Lung (tissue), 12 donors: ENCODE results near the gene BRD4. TPM values are rescaled to one million over a fixed set of nuclear protein-coding genes. Genes with fewer than 3 reads are reported as not detected.
A peak's percentile ranks its signal among the peaks of the same experiment; 100 is the strongest.

Experiments
- ATAC-seq: fragments of 200-7000 bp; cut with Tn5 transposase; one replicate; pipeline ENCODE4 v1.9.1; 2020; ENCODE audit warnings: moderate number of reproducible peaks; ENCODE audit not compliant: insufficient read depth, low FRiP score
- DNase-seq, 3 donors: peaks; one replicate each; pipeline ENCODE4 v3.0.0-alpha.2; 2013 to 2017
- H3K27ac ChIP-seq, 2 donors: one replicate each; pipeline ENCODE4 v1.5.1; 2013; ENCODE audit warnings: mild to moderate bottlenecking in 2 of 2, moderate library complexity in 2 of 2, control low read depth in 1 of 2, inconsistent platforms in 1 of 2, low read depth in 1 of 2, low read length in 1 of 2
- H3K27me3 ChIP-seq, 3 donors: one replicate each; pipeline ENCODE4 v1.5.1; 2013; ENCODE audit warnings: low read length in 2 of 3; ENCODE audit not compliant: control insufficient read depth in 3 of 3, insufficient read depth in 3 of 3
- H3K36me3 ChIP-seq, 4 donors: one replicate each; pipeline ENCODE4 v1.5.1; 2013; ENCODE audit warnings: low read length in 4 of 4, mild to moderate bottlenecking in 1 of 4, moderate library complexity in 1 of 4; ENCODE audit not compliant: control insufficient read depth in 4 of 4, insufficient read depth in 4 of 4
- H3K4me1 ChIP-seq, 5 donors: one replicate each; pipeline ENCODE4 v1.5.1; 2013; ENCODE audit warnings: low read length in 5 of 5, mild to moderate bottlenecking in 2 of 5, moderate library complexity in 1 of 5; ENCODE audit not compliant: control insufficient read depth in 5 of 5, insufficient read depth in 5 of 5
- H3K4me3 ChIP-seq: one replicate; pipeline ENCODE4 v1.5.1; 2013; ENCODE audit warnings: mild to moderate bottlenecking, control low read depth, moderate library complexity
- H3K9ac ChIP-seq, 2 donors: one replicate each; pipeline ENCODE4 v1.5.1; 2013; ENCODE audit warnings: low read length in 2 of 2, control low read depth in 1 of 2; ENCODE audit not compliant: insufficient read depth in 1 of 2
- H3K9me3 ChIP-seq, 4 donors: one replicate each; pipeline ENCODE4 v1.5.1; 2013; ENCODE audit warnings: low read length in 3 of 4, mild to moderate bottlenecking in 1 of 4, moderate library complexity in 1 of 4; ENCODE audit not compliant: control insufficient read depth in 4 of 4, insufficient read depth in 3 of 4
- CTCF ChIP-seq: IDR thresholded peaks from 2 replicates; pipeline ENCODE4 v1.5.1; 2012; ENCODE audit warnings: mild to moderate bottlenecking; ENCODE audit errors: control extremely low read depth, extremely low read depth
- WGBS, 2 donors: extraction: QIAGEN DNeasy Blood & Tissue Kit; methylation state at CpG; one replicate each; pipeline ENCODE4 v1.1.7; 2013; 5-methylcytosine and 5-hydroxymethylcytosine counted together
- polyA plus RNA-seq, 2 donors: library from polyadenylated mRNA; stranded (reverse); fragments of 200-250 nt; gene quantifications; one replicate each; pipeline ENCODE4 v1.2.1, GENCODE V29; 2013
- total RNA-seq, 2 donors: library from RNA; depleted of rRNA in 1 of 2; stranded (reverse); fragments of >200 nt in 1 of 2; gene quantifications; one replicate each; pipeline ENCODE4 v1.2.1, GENCODE V29; 2014 to 2021
- donor health status: control.
- donor health status: control.
- donor health status: Bipolar disorder and iron deficiency.
- donor health status: healthy.
- donor health status: DM: yes; HTN: yes; CAD: no.

Gene BRD4
- total and polyA plus RNA-seq, 4 donors: 23.2 to 89.0 (median 37.7) TPM

- Histone ChIP-seq H3K4me3 (no peak overlapping the region), H3K4me1 (peaks cover 0 to 22% (median 13%) of the 10 kb centered on the region in 5 donors), H3K9me3 (no peaks in the 10 kb centered on the region), H3K36me3 (peaks cover 7 to 41% (median 25%) of the 10 kb centered on the region in 4 donors), H3K27me3 (no peaks in the 10 kb centered on the region), H3K9ac (peak overlapping the region in 1 of 2 donors; percentile 38), H3K27ac (peak overlapping the region; percentile 4 to 54)
- TF ChIP-seq CTCF: no peak
- WGBS, 2 donors: 55 to 68% methylated on average over 24 of the region's 24 CpGs
- no peak for ATAC-seq
- DNase-seq: no peak
Measured at GRCh38 chr19:15374796-15375440, 42.6 kb upstream of the BRD4 start.

- DNase-seq: no peak
- Histone ChIP-seq H3K27ac (peak overlapping the region; percentile 45 to 54), H3K4me3 (no peak overlapping the region), H3K9me3 (no peaks in the 10 kb centered on the region), H3K9ac (no peak overlapping the region), H3K36me3 (peaks cover 11 to 48% (median 28%) of the 10 kb centered on the region in 4 donors), H3K27me3 (no peaks in the 10 kb centered on the region), H3K4me1 (peaks cover 0 to 22% (median 13%) of the 10 kb centered on the region in 5 donors)
- TF ChIP-seq CTCF: no peak
- ATAC-seq: no peak
- WGBS, 2 donors: 78 to 91% methylated on average over 20 to 21 of the region's 21 CpGs
Measured at GRCh38 chr19:15374105-15374651, 41.8 kb upstream of the BRD4 start.

- H3K27me3 ChIP-seq: no peaks in the 10 kb centered on the region
- peaks cover 0 to 21% (median 13%) of the 10 kb centered on the region in 5 donors for H3K4me1 ChIP-seq
- H3K4me3 ChIP-seq: no peak overlapping the region
- H3K36me3 ChIP-seq: peaks cover 11 to 53% (median 31%) of the 10 kb centered on the region in 4 donors
- 91 to 94% methylated on average over 22 of the region's 22 CpGs for WGBS, 2 donors
- no peak for TF ChIP-seq CTCF
- H3K27ac ChIP-seq: no peak overlapping the region
- DNase-seq (no peak), ATAC-seq (no peak)
- H3K9ac ChIP-seq: no peak overlapping the region
- H3K9me3 ChIP-seq: no peaks in the 10 kb centered on the region
Measured at GRCh38 chr19:15373644-15374043, 41.3 kb upstream of the BRD4 start.
